H7 (cell line): Measurements from ENCODE around the gene AK2. TPM values are rescaled to one million over a fixed set of nuclear protein-coding genes. Genes with fewer than 3 reads are reported as not detected.
A peak's percentile ranks its signal among the peaks of the same experiment; 100 is the strongest.
"Not testable (repeated sequence)": the region's sequence is repeated elsewhere in the genome, so short reads cannot be mapped to it uniquely, and the experiment has no call there.

Source experiments
- DNase-seq: peaks from one replicate; pipeline ENCODE4 v3.0.0; 2012
- H3K27me3 ChIP-seq: 2 replicates; pipeline ENCODE4 v1.6.0; 2011; ENCODE audit warnings: mild to moderate bottlenecking, low read length; ENCODE audit not compliant: control insufficient read depth, insufficient read depth
- H3K36me3 ChIP-seq: replicated peaks from 2 replicates; pipeline ENCODE4 v1.5.1; 2011; ENCODE audit warnings: low read length; ENCODE audit not compliant: control insufficient read depth, insufficient read depth
- H3K4me3 ChIP-seq: 2 replicates; pipeline ENCODE4 v1.5.1; 2011; ENCODE audit warnings: low read depth, mild to moderate bottlenecking, control low read depth, low read length, moderate library complexity; ENCODE audit not compliant: insufficient read depth
- total RNA-seq: library from RNA; depleted of rRNA; stranded (reverse); fragments of >200 nt; shearing (Covaris generic); gene quantifications from 2 replicates; pipeline ENCODE4 v1.2.3, GENCODE V29; 2014

AK2 gene
- total RNA-seq, 1 experiment from 2014 or later: 151 TPM

GRCh38 chr1:33065301-33065700 lies 28.6 kb upstream of the AK2 start:
- DNase-seq: no peak
- no peaks in the 10 kb centered on the region for H3K36me3 ChIP-seq
- H3K27me3 ChIP-seq: no peaks in the 10 kb centered on the region
- H3K4me3 ChIP-seq: no peak overlapping the region

GRCh38 chr1:33064284-33064683 lies 27.6 kb upstream of the AK2 start:
- DNase-seq: not testable (repeated sequence)

GRCh38 chr1:33061834-33062233 lies 25.2 kb upstream of the AK2 start:
- DNase-seq: no peak
- H3K4me3 ChIP-seq: no peak overlapping the region
- no peaks in the 10 kb centered on the region for H3K27me3 ChIP-seq
- no peaks in the 10 kb centered on the region for H3K36me3 ChIP-seq

More at GRCh38 chr1:33064284-33064683, 27.6 kb upstream of the AK2 start:
- H3K4me3 ChIP-seq, H3K27me3 ChIP-seq, H3K36me3 ChIP-seq: not testable (repeated sequence)

- Histone ChIP-seq H3K4me3 (no peak overlapping the region), H3K27me3 (no peaks in the 10 kb centered on the region), H3K36me3 (no peaks in the 10 kb centered on the region)
- DNase-seq: no peak
Observed at GRCh38 chr1:33060579-33061083, 23.9 kb upstream of the AK2 start.

GRCh38 chr1:33057095-33057494 lies 20.4 kb upstream of the AK2 start:
- Histone ChIP-seq H3K4me3 (no peak overlapping the region), H3K27me3 (no peaks in the 10 kb centered on the region), H3K36me3 (no peaks in the 10 kb centered on the region)
- no peak for DNase-seq

GRCh38 chr1:33056426-33056825 lies 19.7 kb upstream of the AK2 start:
- DNase-seq: no peak
- Histone ChIP-seq H3K36me3 (no peaks in the 10 kb centered on the region), H3K4me3 (no peak overlapping the region), H3K27me3 (no peaks in the 10 kb centered on the region)

GRCh38 chr1:33055210-33056008 lies 18.7 kb upstream of the AK2 start:
- DNase-seq: peak; percentile 88
- Histone ChIP-seq H3K4me3 (no peak overlapping the region), H3K36me3 (no peaks in the 10 kb centered on the region), H3K27me3 (no peaks in the 10 kb centered on the region)

- H3K27me3 ChIP-seq: no peaks in the 10 kb centered on the region
- peak; percentile 42 for DNase-seq
- no peak overlapping the region for H3K4me3 ChIP-seq
- no peaks in the 10 kb centered on the region for H3K36me3 ChIP-seq
Observed at GRCh38 chr1:33050221-33051076, 13.8 kb upstream of the AK2 start.

- H3K4me3 ChIP-seq: no peak overlapping the region
- no peak for DNase-seq
Observed at GRCh38 chr1:33049371-33049770, 12.7 kb upstream of the AK2 start.

GRCh38 chr1:33048426-33048825 lies 11.7 kb upstream of the AK2 start:
- Histone ChIP-seq H3K36me3 (no peaks in the 10 kb centered on the region), H3K27me3 (no peaks in the 10 kb centered on the region), H3K4me3 (no peak overlapping the region)
- no peak for DNase-seq

More at GRCh38 chr1:33049371-33049770, 12.7 kb upstream of the AK2 start:
- Histone ChIP-seq H3K36me3 (no peaks in the 10 kb centered on the region), H3K27me3 (no peaks in the 10 kb centered on the region)

- Histone ChIP-seq H3K27me3 (no peaks in the 10 kb centered on the region), H3K4me3 (no peak overlapping the region), H3K36me3 (no peaks in the 10 kb centered on the region)
- no peak for DNase-seq
Observed at GRCh38 chr1:33047839-33048305, 11.2 kb upstream of the AK2 start.

- no peaks in the 10 kb centered on the region for H3K27me3 ChIP-seq
- no peak for DNase-seq
- no peaks in the 10 kb centered on the region for H3K36me3 ChIP-seq
- no peak overlapping the region for H3K4me3 ChIP-seq
Observed at GRCh38 chr1:33047290-33047689, 10.6 kb upstream of the AK2 start.

- not testable (repeated sequence) for DNase-seq, H3K4me3 ChIP-seq, H3K27me3 ChIP-seq, H3K36me3 ChIP-seq
Observed at GRCh38 chr1:33046234-33046633, 9.6 kb upstream of the AK2 start.

- Histone ChIP-seq H3K27me3 (no peaks in the 10 kb centered on the region), H3K4me3 (no peak overlapping the region), H3K36me3 (no peaks in the 10 kb centered on the region)
- no peak for DNase-seq
Observed at GRCh38 chr1:33045814-33046213, 9.1 kb upstream of the AK2 start.

GRCh38 chr1:33045246-33045645 lies 8.6 kb upstream of the AK2 start:
- no peaks in the 10 kb centered on the region for H3K27me3 ChIP-seq
- no peak overlapping the region for H3K4me3 ChIP-seq
- H3K36me3 ChIP-seq: no peaks in the 10 kb centered on the region
- peak; percentile 31 for DNase-seq
